ENCODE measurements around the gene DDOST. TPM values are rescaled to one million over a fixed set of nuclear protein-coding genes. Genes with fewer than 3 reads are reported as not detected.
"Not testable (repeated sequence)": the region's sequence is repeated elsewhere in the genome, so short reads cannot be mapped to it uniquely, and the experiment has no call there.

The DDOST gene
- total RNA-seq, 1 donor: 183 TPM

- TF ChIP-seq CTCF (IDR thresholded peaks at IDR 0.05; ENCODE audit: insufficient read depth, low read length): no peak
- no peak overlapping the region for H3K4me3 ChIP-seq (ENCODE audit: low read depth, low read length)
- no peak for DNase-seq (ENCODE audit: low read depth)
Observed at GRCh38 chr1:20684651-20685050, 23.5 kb upstream of the DDOST start.

GRCh38 chr1:20684050-20684620 is 23.0 kb upstream of the DDOST start:
- H3K4me3 ChIP-seq (ENCODE audit: low read depth, low read length): no peak overlapping the region
- DNase-seq (ENCODE audit: low read depth): no peak
- TF ChIP-seq CTCF (IDR thresholded peaks at IDR 0.05; ENCODE audit: insufficient read depth, low read length): no peak

- DNase-seq (ENCODE audit: low read depth): no peak
- no peak overlapping the region for H3K4me3 ChIP-seq (ENCODE audit: low read depth, low read length)
- no peak for TF ChIP-seq CTCF (IDR thresholded peaks at IDR 0.05; ENCODE audit: insufficient read depth, low read length)
Observed at GRCh38 chr1:20683614-20684013, 22.4 kb upstream of the DDOST start.

- H3K4me3 ChIP-seq (ENCODE audit: low read depth, low read length): no peak overlapping the region
- no peak for TF ChIP-seq CTCF (IDR thresholded peaks at IDR 0.05; ENCODE audit: insufficient read depth, low read length)
- DNase-seq (ENCODE audit: low read depth): no peak
Observed at GRCh38 chr1:20682571-20683236, 21.5 kb upstream of the DDOST start.

GRCh38 chr1:20681999-20682398 is 20.8 kb upstream of the DDOST start:
- no peak for TF ChIP-seq CTCF (IDR thresholded peaks at IDR 0.05; ENCODE audit: insufficient read depth, low read length)
- no peak overlapping the region for H3K4me3 ChIP-seq (ENCODE audit: low read depth, low read length)
- DNase-seq (ENCODE audit: low read depth): no peak

GRCh38 chr1:20680269-20680668 is 19.1 kb upstream of the DDOST start:
- no peak overlapping the region for H3K4me3 ChIP-seq (ENCODE audit: low read depth, low read length)
- no peak for DNase-seq (ENCODE audit: low read depth)
- TF ChIP-seq CTCF (IDR thresholded peaks at IDR 0.05; ENCODE audit: insufficient read depth, low read length): no peak

GRCh38 chr1:20678599-20678998 is 17.4 kb upstream of the DDOST start:
- no peak overlapping the region for H3K4me3 ChIP-seq (ENCODE audit: low read depth, low read length)
- TF ChIP-seq CTCF (IDR thresholded peaks at IDR 0.05; ENCODE audit: insufficient read depth, low read length): no peak
- no peak for DNase-seq (ENCODE audit: low read depth)

- DNase-seq (ENCODE audit: low read depth); H3K4me3 ChIP-seq (ENCODE audit: low read depth, low read length): not testable (repeated sequence)
Observed at GRCh38 chr1:20673626-20674025, 12.5 kb upstream of the DDOST start.
